Liver (tissue), 3 donors: ENCODE results near the gene ST3GAL2.

Experiments
- EGR1 ChIP-seq, 2 donors: IDR thresholded peaks; 2 replicates each; pipeline ENCODE4 v1.6.1; 2016 to 2018; ENCODE audit warnings: antibody characterized with exemption in 2 of 2, low read depth in 2 of 2
- FOXA1 ChIP-seq: IDR thresholded peaks from 2 replicates; pipeline ENCODE4 v1.6.1; 2016; ENCODE audit warnings: antibody characterized with exemption
- GABPA ChIP-seq, 2 donors: IDR thresholded peaks in 1 of 2; conservative IDR thresholded peaks in 1 of 2; 2 replicates each; pipeline ENCODE4 v1.6.1; 2016; ENCODE audit warnings: antibody characterized with exemption in 2 of 2, mild to moderate bottlenecking in 1 of 2, moderate library complexity in 1 of 2
- HNF4G ChIP-seq: IDR thresholded peaks from 2 replicates; pipeline ENCODE4 v1.6.1; 2016; ENCODE audit warnings: antibody characterized with exemption
- JUND ChIP-seq, 2 donors: IDR thresholded peaks; 2 replicates each; pipeline ENCODE4 v1.6.1; 2016; ENCODE audit warnings: antibody characterized with exemption in 2 of 2
- RAD21 ChIP-seq, 2 donors: IDR thresholded peaks; 2 replicates each; pipeline ENCODE4 v1.6.1; 2016; ENCODE audit warnings: antibody characterized with exemption in 2 of 2, mild to moderate bottlenecking in 2 of 2
- SP1 ChIP-seq: IDR thresholded peaks from 2 replicates; pipeline ENCODE4 v1.6.1; 2018; ENCODE audit warnings: antibody characterized with exemption, mild to moderate bottlenecking
- TAF1 ChIP-seq: conservative IDR thresholded peaks from 2 replicates; pipeline ENCODE4 v1.6.1; 2016; ENCODE audit warnings: antibody characterized with exemption, mild to moderate bottlenecking
- YY1 ChIP-seq: IDR thresholded peaks from 2 replicates; pipeline ENCODE4 v1.6.1; 2016; ENCODE audit warnings: antibody characterized with exemption, mild to moderate bottlenecking
- TF ChIP-seq, protein P1 (sequence below): fragments of 150-350 bp; IDR thresholded peaks from 2 replicates; pipeline ENCODE4 v1.5.1; 2017; ENCODE audit warnings: improper control_type of control experiment, low read depth, low read length; ENCODE audit not compliant: missing input control
- TF ChIP-seq, protein P2 (sequence below): IDR thresholded peaks from 2 replicates; pipeline ENCODE4 v1.6.1; 2016; ENCODE audit warnings: antibody characterized with exemption, mild to moderate bottlenecking
- TF ChIP-seq, protein P3 (sequence below): IDR thresholded peaks from 2 replicates; pipeline ENCODE4 v1.6.1; 2016; ENCODE audit warnings: antibody characterized with exemption
- donor health status: healthy.
- donor health status: healthy.

DNA sequence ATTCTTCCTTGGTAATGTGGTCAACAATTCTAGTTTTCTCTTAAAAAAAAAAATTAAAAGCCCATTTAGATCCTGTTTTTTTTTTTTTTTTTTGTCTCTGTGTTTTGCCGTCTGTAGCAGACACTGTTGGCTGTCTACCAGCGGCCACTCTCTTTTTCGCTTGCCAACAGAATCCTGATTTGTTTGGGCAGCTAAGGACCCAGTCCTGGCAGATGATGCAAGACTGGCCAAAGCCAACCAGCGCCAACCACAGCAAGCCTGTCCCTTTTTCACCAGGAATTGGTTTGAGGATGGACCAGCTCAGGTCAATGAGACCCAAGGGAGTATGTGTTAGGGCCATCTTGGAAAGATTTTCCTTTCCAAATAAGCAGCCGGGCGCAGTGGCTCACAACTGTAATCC is 28.2 kb downstream of the ST3GAL2 start:
- TF ChIP-seq YY1 = peak; percentile 53
- TF ChIP-seq, protein P1, sequence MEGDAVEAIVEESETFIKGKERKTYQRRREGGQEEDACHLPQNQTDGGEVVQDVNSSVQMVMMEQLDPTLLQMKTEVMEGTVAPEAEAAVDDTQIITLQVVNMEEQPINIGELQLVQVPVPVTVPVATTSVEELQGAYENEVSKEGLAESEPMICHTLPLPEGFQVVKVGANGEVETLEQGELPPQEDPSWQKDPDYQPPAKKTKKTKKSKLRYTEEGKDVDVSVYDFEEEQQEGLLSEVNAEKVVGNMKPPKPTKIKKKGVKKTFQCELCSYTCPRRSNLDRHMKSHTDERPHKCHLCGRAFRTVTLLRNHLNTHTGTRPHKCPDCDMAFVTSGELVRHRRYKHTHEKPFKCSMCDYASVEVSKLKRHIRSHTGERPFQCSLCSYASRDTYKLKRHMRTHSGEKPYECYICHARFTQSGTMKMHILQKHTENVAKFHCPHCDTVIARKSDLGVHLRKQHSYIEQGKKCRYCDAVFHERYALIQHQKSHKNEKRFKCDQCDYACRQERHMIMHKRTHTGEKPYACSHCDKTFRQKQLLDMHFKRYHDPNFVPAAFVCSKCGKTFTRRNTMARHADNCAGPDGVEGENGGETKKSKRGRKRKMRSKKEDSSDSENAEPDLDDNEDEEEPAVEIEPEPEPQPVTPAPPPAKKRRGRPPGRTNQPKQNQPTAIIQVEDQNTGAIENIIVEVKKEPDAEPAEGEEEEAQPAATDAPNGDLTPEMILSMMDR = no peak
- no peak for TF ChIP-seq TAF1
- no peak for TF ChIP-seq SP1
- TF ChIP-seq JUND (IDR thresholded peaks at IDR 0.05) = no peak
- TF ChIP-seq GABPA (IDR thresholded peaks at IDR 0.05 in 1 of 2, conservative IDR thresholded peaks at IDR 0.05 in 1 of 2) = no peak
- TF ChIP-seq, protein P2, sequence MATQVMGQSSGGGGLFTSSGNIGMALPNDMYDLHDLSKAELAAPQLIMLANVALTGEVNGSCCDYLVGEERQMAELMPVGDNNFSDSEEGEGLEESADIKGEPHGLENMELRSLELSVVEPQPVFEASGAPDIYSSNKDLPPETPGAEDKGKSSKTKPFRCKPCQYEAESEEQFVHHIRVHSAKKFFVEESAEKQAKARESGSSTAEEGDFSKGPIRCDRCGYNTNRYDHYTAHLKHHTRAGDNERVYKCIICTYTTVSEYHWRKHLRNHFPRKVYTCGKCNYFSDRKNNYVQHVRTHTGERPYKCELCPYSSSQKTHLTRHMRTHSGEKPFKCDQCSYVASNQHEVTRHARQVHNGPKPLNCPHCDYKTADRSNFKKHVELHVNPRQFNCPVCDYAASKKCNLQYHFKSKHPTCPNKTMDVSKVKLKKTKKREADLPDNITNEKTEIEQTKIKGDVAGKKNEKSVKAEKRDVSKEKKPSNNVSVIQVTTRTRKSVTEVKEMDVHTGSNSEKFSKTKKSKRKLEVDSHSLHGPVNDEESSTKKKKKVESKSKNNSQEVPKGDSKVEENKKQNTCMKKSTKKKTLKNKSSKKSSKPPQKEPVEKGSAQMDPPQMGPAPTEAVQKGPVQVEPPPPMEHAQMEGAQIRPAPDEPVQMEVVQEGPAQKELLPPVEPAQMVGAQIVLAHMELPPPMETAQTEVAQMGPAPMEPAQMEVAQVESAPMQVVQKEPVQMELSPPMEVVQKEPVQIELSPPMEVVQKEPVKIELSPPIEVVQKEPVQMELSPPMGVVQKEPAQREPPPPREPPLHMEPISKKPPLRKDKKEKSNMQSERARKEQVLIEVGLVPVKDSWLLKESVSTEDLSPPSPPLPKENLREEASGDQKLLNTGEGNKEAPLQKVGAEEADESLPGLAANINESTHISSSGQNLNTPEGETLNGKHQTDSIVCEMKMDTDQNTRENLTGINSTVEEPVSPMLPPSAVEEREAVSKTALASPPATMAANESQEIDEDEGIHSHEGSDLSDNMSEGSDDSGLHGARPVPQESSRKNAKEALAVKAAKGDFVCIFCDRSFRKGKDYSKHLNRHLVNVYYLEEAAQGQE = no peak
- TF ChIP-seq EGR1 (IDR thresholded peaks at IDR 0.05; ENCODE audit: low read depth in 2 of 2) = no peak
- TF ChIP-seq RAD21 (IDR thresholded peaks at IDR 0.05) = peak in 1 of 2 donors; percentile 61
- TF ChIP-seq, protein P3, sequence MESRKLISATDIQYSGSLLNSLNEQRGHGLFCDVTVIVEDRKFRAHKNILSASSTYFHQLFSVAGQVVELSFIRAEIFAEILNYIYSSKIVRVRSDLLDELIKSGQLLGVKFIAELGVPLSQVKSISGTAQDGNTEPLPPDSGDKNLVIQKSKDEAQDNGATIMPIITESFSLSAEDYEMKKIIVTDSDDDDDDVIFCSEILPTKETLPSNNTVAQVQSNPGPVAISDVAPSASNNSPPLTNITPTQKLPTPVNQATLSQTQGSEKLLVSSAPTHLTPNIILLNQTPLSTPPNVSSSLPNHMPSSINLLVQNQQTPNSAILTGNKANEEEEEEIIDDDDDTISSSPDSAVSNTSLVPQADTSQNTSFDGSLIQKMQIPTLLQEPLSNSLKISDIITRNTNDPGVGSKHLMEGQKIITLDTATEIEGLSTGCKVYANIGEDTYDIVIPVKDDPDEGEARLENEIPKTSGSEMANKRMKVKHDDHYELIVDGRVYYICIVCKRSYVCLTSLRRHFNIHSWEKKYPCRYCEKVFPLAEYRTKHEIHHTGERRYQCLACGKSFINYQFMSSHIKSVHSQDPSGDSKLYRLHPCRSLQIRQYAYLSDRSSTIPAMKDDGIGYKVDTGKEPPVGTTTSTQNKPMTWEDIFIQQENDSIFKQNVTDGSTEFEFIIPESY = no peak
- no peak for TF ChIP-seq FOXA1
- no peak for TF ChIP-seq HNF4G
